Peyer's patch (tissue), 4 donors: ENCODE measurements around the gene FAH.

ENCODE experiments used
- POLR2A ChIP-seq, 2 donors: fragments of 450-650 bp; IDR thresholded peaks; one replicate each; pipeline ENCODE4 v1.5.1; 2017; ENCODE audit warnings: antibody characterized with exemption in 2 of 2, mild to moderate bottlenecking in 2 of 2, moderate library complexity in 2 of 2
- TF ChIP-seq, protein P1 (sequence below), 6 experiments: fragments of 450-650 bp in 4 of 6; fragments of 200-600 bp in 2 of 6; sonication (generic) in 1 of 6; IDR thresholded peaks; one replicate each; pipeline ENCODE4 v1.5.1; 2017 to 2019; ENCODE audit warnings: antibody characterized with exemption in 6 of 6, mild to moderate bottlenecking in 3 of 6, moderate library complexity in 1 of 6

DNA sequence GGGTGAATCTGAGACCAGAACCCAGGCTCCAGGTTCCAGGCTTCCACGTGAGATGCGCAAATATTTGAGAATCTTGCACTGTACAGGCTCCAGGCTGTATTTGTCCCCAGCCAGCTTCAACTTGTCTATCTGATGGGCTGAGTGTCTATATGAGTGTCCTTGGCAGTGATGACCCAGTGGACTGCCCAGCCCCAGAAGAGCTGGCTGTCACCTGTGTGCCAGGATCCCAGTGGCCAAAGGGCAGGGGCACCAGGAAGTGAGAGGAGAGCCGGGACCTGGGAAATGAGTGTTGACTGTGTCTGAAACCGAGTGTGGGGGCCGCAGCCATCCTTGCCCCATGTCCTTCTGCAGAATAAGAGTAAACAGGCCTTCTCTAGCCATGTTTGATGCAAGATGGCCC lies 10.4 kb downstream of the FAH start:
- TF ChIP-seq, protein P1, sequence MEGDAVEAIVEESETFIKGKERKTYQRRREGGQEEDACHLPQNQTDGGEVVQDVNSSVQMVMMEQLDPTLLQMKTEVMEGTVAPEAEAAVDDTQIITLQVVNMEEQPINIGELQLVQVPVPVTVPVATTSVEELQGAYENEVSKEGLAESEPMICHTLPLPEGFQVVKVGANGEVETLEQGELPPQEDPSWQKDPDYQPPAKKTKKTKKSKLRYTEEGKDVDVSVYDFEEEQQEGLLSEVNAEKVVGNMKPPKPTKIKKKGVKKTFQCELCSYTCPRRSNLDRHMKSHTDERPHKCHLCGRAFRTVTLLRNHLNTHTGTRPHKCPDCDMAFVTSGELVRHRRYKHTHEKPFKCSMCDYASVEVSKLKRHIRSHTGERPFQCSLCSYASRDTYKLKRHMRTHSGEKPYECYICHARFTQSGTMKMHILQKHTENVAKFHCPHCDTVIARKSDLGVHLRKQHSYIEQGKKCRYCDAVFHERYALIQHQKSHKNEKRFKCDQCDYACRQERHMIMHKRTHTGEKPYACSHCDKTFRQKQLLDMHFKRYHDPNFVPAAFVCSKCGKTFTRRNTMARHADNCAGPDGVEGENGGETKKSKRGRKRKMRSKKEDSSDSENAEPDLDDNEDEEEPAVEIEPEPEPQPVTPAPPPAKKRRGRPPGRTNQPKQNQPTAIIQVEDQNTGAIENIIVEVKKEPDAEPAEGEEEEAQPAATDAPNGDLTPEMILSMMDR (IDR thresholded peaks at IDR 0.05), result no peak
- no peak for TF ChIP-seq POLR2A (IDR thresholded peaks at IDR 0.05)
